GM21515 (cell line): ENCODE results near the gene SYT12.
"Not testable (repeated sequence)": the region's sequence is repeated elsewhere in the genome, so short reads cannot be mapped to it uniquely, and the experiment has no call there.

ENCODE experiments used
- ATAC-seq: cut with Tn5 transposase; IDR thresholded peaks from one replicate; pipeline ENCODE4 v1.9.1; 2021; ENCODE audit not compliant: unreplicated experiment

SYT12 gene, protein sequence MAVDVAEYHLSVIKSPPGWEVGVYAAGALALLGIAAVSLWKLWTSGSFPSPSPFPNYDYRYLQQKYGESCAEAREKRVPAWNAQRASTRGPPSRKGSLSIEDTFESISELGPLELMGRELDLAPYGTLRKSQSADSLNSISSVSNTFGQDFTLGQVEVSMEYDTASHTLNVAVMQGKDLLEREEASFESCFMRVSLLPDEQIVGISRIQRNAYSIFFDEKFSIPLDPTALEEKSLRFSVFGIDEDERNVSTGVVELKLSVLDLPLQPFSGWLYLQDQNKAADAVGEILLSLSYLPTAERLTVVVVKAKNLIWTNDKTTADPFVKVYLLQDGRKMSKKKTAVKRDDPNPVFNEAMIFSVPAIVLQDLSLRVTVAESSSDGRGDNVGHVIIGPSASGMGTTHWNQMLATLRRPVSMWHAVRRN

GRCh38 chr11:67022961-67023956 lies at the start of gene SYT12:
Gene SYT12, plus strand, starts transcription at chr11:67023134. Its CDS starts 7,011 bp downstream, at chr11:67030145.
- no peak for ATAC-seq

GRCh38 chr11:66973956-66974580 lies 48.9 kb upstream of the SYT12 start:
- no peak for ATAC-seq

DNA sequence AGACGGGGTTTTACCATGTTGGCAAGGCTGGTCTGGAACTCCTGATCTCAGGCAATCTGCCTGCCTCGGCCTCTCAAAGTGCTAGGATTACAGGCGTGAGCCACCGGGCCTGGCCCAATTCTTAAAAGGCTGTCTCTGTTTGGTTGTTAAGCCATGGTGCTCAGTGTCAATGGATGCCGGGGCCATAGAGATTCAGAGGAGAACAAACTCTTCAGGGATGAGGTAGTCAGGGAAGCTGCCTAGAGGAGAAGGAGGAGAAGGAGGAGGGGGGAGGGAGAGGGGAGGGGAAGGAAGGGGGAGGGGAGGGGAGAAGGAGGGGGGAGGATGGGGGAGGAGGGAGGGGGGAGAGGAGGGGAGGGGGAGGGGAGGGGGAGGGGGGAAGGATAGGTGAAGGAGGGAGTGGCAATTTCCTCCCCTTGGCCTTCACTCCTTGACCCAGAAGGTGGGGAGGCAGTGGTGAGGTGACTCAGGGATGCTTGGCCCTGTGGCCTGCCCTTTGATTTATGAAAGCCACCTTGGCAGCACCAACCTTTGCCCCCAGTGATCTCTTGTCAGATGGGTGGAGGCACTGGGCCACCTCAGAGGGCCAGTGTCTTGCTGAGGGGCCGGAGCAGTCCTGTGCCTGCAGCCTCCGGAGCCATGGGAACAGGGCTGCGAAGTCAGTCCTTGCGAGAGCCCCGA lies 48.1 kb upstream of the SYT12 start, which contains the start of gene C11orf86:
C11orf86 (plus strand) TSS at position 581 of the 681 bp plus-strand sequence; CDS start at position 640, 59 bp downstream.
- no peak for ATAC-seq

- ATAC-seq: no peak
Measured at GRCh38 chr11:66975405-66976027, 47.4 kb upstream of the SYT12 start.

GRCh38 chr11:66976028-66976467 lies 46.9 kb upstream of the SYT12 start:
- no peak for ATAC-seq

GRCh38 chr11:66976925-66977324 lies 46.0 kb upstream of the SYT12 start:
- ATAC-seq: no peak

DNA sequence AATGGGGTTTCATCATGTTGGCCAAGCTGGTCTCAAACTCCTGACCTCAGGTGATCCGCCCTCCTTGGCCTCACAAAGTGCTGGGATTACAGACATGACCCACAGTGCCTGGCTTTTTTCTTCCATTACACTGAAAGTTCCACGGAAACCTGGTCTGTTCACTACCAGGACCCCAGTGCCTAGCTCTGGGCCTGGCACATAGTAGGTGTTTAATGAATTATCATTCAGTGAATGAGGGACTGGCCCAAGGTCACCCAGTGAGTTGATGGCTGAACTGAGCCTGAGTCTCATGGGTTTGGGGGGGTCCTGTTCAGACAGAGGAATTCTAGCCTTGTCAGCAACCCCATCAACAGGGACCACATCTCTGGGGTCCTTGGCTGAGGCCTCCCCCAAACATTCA lies 44.7 kb upstream of the SYT12 start:
- ATAC-seq: no peak

DNA sequence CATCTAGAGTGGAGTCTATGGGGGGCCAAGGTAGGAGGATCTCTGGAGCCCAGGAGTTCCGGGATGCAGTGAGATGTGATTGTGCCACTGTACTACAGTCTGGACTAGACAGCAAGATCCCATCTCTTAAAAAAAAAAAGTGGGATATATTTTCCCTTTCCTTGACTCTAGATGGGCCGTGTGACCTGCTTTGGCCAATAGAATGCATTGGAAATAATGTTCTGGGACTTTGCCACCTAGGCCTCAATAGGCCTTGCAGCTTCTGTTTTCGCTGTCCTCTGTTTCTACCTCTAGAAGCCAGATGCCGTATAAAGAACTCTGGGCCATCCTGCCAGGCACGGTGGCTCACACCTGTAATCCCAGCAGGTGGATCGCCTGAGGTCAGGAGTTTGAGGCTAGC lies 44.2 kb upstream of the SYT12 start:
- no peak for ATAC-seq

DNA sequence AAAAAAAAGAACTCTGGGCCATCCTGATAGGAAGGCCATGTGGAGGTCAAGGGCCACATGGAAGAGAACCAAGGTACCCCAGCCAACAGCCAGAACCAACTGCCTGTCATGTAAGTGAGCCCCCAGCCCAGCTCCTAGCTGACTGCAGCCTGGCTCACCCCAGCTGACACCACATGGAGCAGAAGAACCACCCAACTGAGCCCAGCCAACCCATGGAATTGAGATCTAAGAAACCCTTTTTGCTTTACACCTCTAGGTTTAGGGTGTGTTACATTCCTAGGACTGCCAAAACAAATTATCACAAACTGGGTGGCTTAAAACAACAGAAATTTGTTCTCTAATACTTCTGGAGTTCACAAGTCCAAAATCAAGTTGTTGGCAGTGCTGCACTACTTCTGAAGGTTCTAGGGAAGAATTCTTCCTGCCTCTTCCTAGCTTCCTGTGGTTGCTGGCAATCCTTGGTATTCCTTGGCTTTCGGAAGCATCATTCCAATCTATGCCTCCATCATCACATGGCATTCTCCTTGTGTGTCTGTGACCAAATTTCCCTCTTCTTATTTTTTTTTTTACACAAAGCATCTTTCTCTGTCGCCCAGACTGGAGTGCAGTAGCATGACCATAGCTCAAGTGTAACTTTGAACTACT lies 43.5 kb upstream of the SYT12 start:
- ATAC-seq: no peak

- no peak for ATAC-seq
Measured at GRCh38 chr11:66981976-66982578, 40.9 kb upstream of the SYT12 start.

GRCh38 chr11:66983275-66983924 lies 39.5 kb upstream of the SYT12 start:
- no peak for ATAC-seq

- ATAC-seq: no peak
Measured at GRCh38 chr11:66985508-66986177, 37.3 kb upstream of the SYT12 start.

- ATAC-seq: no peak
Measured at GRCh38 chr11:66986178-66986545, 36.8 kb upstream of the SYT12 start.

- ATAC-seq: no peak
Measured at GRCh38 chr11:66987158-66987620, 35.7 kb upstream of the SYT12 start.

DNA sequence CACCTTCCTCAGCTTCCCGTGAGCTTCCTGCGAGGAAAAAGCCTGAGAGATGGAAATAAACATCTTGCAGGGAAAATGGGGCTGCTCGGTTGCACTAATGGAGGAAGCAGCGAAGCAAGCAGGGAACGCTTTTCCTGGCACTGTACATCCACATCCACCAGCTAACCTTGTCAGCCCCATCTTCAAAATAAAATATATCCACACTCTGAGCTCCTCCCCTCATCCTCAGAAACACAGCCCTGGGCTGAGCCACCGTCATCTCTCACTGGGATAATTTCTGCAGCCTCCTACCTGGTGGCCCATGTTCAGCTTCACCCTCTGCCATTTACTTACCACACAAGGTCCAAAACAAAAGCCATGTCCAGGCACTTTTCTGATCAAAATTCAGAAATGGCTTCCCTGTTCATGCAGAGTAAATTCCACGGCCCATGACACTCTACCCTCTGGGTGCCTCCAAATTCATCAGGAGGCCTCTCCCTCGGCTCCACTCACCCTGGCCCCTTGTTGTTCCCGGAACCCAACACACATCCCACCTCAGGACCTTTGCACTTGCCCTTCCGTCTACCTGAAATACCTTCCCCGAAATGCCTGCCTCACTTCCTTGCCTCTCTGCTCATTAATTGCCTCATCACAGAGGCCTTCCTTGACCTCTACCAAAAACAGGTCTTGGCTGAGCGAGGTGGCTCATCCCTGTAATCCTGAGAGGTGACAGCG lies 34.9 kb upstream of the SYT12 start:
- no peak for ATAC-seq

GRCh38 chr11:66988741-66989140 lies 34.2 kb upstream of the SYT12 start:
- ATAC-seq: not testable (repeated sequence)

DNA sequence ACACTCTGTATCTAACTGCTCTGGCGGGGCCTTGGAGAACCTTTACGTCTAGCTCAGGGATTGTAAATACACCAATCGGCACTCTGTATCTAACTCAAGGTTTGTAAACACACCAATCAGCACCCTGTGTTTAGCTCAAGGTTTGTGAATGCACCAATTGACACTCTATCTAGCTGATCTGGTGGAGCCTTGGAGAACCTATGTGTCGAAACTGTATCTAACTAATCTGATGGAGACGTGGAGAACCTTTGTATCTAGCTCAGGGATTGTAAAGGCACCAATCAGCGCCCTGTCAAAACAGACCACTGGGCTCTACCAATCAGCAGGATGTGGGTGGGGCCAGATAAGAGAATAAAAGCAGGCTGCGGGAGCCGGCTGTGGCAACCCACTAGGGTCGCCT lies 33.6 kb upstream of the SYT12 start:
- not testable (repeated sequence) for ATAC-seq
